ENCODE data around the gene LRIT2. TPM values are rescaled to one million over a fixed set of nuclear protein-coding genes. Genes with fewer than 3 reads are reported as not detected.

The LRIT2 gene
- total RNA-seq, 1 donor from 2014 or later = not detected

DNA sequence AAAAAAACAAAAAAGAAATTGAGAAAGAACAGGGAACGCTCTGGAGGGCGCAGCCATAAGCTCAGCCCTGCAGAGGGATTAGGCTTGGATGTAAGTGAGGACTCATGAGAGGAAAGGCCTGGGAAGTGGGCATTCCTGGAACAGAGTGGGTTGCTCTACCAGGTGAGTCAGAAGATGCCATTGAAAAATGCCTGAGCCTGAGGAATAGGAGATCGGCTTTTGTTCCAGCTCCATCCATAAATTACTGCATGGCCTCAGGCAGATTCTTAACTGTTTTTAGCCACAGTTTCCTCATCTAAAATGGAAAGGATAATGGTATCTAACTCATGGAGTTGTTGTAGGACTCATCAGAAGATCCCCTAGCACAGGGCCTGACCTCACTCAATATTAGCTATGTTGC, 18.4 kb upstream of the LRIT2 start:
- Histone ChIP-seq H3K9me3 (ENCODE audit: control insufficient read depth in 3 of 3, low read length in 3 of 3) (no peaks in the 10 kb centered on the region), H3K4me1 (ENCODE audit: control insufficient read depth in 3 of 3, insufficient read depth in 3 of 3, low read length in 3 of 3) (peaks cover 0 to 8% (median 5%) of the 10 kb centered on the region in 3 donors), H3K36me3 (ENCODE audit: control insufficient read depth in 3 of 3, insufficient read depth in 3 of 3, low read length in 3 of 3) (no peaks in the 10 kb centered on the region), H3K27ac (ENCODE audit: low read depth, low read length) (no peak overlapping the region), H3K27me3 (ENCODE audit: control insufficient read depth in 3 of 3, insufficient read depth in 3 of 3, low read length in 3 of 3) (peaks cover 3 to 13% (median 4%) of the 10 kb centered on the region in 3 donors), H3K9ac (ENCODE audit: low read depth in 1 of 3, low read length in 3 of 3) (no peak overlapping the region), H3K4me3 (ENCODE audit: low read length in 3 of 3) (no peak overlapping the region)

DNA sequence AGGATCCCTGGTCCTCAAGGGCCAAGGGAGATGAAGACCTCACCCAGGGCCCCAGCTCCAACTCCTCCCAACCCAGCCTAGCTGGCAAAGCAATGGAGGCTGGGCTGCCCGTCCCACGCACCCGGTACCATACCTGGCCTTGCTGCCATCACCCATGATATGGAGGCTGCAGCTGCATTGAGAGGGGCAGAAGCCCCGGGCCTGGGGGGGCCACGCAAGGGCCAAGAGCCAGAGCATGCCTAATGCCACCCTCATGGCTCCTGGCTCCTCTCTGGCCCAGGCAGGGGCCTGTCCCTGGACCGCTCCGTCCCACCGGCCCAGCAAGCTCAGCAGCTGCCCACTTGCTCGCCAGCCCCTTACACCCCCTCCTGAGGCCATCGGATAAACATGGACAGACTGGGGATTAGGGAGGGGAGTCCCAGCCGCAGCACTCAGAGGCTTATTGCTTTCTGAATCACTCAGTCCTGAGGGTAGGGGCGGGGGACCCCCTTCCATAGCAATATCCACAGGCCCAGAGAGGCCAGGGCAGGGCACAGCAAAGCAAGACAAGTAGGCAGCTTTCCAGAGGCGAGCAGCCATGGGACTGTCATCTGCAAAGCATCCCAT, 15.9 kb upstream of the LRIT2 start, which contains the start of gene LRIT1:
Gene LRIT1, minus strand, starts transcription at position 362 of the 606 bp plus-strand sequence. Its CDS starts 107 bp downstream, at position 255.
- Histone ChIP-seq H3K27ac (ENCODE audit: low read depth, low read length) (no peak within 1 kb of the TSS), H3K4me3 (ENCODE audit: low read length in 3 of 3) (no peak within 1 kb of the TSS), H3K9me3 (ENCODE audit: control insufficient read depth in 3 of 3, low read length in 3 of 3) (no peaks in the 10 kb centered on the region), H3K4me1 (ENCODE audit: control insufficient read depth in 3 of 3, insufficient read depth in 3 of 3, low read length in 3 of 3) (peaks cover 0 to 8% (median 5%) of the 10 kb centered on the region in 3 donors), H3K9ac (ENCODE audit: low read depth in 1 of 3, low read length in 3 of 3) (no peak within 1 kb of the TSS), H3K27me3 (ENCODE audit: control insufficient read depth in 3 of 3, insufficient read depth in 3 of 3, low read length in 3 of 3) (peaks cover 4 to 14% (median 9%) of the 10 kb centered on the region in 3 donors), H3K36me3 (ENCODE audit: control insufficient read depth in 3 of 3, insufficient read depth in 3 of 3, low read length in 3 of 3) (no peaks in the 10 kb centered on the region)

DNA sequence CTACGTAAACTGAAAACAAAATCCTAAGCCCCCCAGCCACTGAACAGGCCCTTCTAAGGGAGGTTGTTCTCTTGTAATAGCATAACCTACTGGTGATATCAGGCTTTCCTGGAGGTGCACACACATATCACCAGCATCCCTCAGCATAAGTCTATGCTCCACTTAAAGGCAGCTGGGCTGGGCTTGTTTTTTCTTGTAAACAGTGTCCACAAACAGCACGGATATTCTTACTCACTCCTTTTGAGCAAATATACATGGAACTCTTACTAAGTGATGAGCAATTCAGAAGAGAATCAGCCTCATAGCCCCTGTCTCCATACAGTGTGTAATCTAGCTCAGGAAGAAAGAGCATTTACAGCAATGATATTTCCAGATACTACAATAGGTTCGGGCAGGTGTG, 13.6 kb upstream of the LRIT2 start:
- no peaks in the 10 kb centered on the region for H3K4me1 ChIP-seq (ENCODE audit: control insufficient read depth in 3 of 3, insufficient read depth in 3 of 3, low read length in 3 of 3)
- no peaks in the 10 kb centered on the region for H3K9me3 ChIP-seq (ENCODE audit: control insufficient read depth in 3 of 3, low read length in 3 of 3)
- no peak overlapping the region for H3K9ac ChIP-seq (ENCODE audit: low read depth in 1 of 3, low read length in 3 of 3)
- H3K36me3 ChIP-seq (ENCODE audit: control insufficient read depth in 3 of 3, insufficient read depth in 3 of 3, low read length in 3 of 3) = no peaks in the 10 kb centered on the region
- no peak overlapping the region for H3K4me3 ChIP-seq (ENCODE audit: low read length in 3 of 3)
- H3K27me3 ChIP-seq (ENCODE audit: control insufficient read depth in 3 of 3, insufficient read depth in 3 of 3, low read length in 3 of 3) = peaks cover 0 to 11% (median 9%) of the 10 kb centered on the region in 3 donors
- H3K27ac ChIP-seq (ENCODE audit: low read depth, low read length) = no peak overlapping the region

DNA sequence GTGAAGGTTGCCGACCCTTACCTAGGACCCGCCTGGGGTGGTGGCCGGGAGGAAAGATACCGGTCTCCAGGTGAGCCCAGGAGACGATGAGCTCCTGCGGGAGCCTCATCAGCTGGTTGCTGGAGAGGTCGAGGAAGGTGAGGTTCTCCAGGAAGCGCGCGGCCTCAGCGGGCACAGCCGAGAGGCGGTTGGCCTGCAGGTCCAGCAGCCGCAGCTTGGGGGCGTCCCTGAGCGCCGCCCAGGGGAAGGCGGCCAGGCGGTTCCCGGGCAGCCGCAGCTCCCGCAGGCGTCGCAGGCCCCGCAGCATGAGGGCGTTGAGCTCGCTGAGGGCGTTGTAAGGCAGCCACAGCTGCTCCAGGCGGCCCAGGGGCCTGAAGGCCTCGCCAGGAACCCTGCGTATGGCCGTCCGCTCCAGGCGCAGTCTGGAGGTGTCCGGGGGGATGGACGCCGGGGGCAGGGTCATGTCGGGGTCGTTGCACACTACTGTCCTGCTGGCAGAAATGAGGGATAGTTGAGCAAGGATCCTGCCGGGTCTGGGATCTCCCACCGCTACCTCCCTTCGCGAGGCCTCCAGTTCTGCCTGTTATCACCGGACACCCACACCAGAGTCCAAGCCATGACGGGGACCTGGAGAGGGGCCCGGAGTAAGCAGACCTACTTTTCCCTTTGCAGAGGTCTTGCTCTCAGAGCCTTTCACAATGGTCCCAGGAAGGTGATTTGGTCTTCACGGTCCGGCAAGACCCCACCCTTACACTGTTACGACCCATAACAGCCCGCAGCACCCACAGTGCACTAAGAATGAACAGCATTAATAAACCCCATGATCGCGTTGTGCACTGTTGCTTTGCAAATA, 12.1 kb upstream of the LRIT2 start:
- Histone ChIP-seq H3K27me3 (ENCODE audit: control insufficient read depth in 3 of 3, insufficient read depth in 3 of 3, low read length in 3 of 3) (peaks cover 0 to 14% (median 10%) of the 10 kb centered on the region in 3 donors), H3K4me3 (ENCODE audit: low read length in 3 of 3) (no peak overlapping the region), H3K9me3 (ENCODE audit: control insufficient read depth in 3 of 3, low read length in 3 of 3) (no peaks in the 10 kb centered on the region), H3K9ac (ENCODE audit: low read depth in 1 of 3, low read length in 3 of 3) (no peak overlapping the region), H3K4me1 (ENCODE audit: control insufficient read depth in 3 of 3, insufficient read depth in 3 of 3, low read length in 3 of 3) (no peaks in the 10 kb centered on the region), H3K27ac (ENCODE audit: low read depth, low read length) (no peak overlapping the region), H3K36me3 (ENCODE audit: control insufficient read depth in 3 of 3, insufficient read depth in 3 of 3, low read length in 3 of 3) (no peaks in the 10 kb centered on the region)

DNA sequence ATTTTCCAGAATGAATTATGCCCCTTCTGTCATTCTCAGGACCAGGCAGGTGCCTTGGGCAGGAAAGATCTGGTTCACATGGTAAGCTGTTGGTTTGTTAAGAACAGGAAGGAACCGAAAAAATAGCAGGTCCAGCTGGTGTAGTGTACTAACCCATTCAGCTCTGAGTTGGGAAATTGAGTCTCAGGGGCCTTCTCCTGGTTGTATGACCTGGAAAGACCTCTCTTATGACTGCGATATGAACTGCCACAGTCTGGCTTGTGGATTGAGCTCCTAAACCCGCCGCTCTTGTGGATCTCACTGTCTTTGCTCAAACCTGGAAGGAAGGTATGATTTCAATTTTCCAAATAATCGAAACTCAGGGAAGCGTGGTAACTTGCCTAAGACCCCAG, 11.5 kb upstream of the LRIT2 start:
- Histone ChIP-seq H3K36me3 (ENCODE audit: control insufficient read depth in 3 of 3, insufficient read depth in 3 of 3, low read length in 3 of 3) (no peaks in the 10 kb centered on the region), H3K4me1 (ENCODE audit: control insufficient read depth in 3 of 3, insufficient read depth in 3 of 3, low read length in 3 of 3) (no peaks in the 10 kb centered on the region), H3K27ac (ENCODE audit: low read depth, low read length) (no peak overlapping the region), H3K9ac (ENCODE audit: low read depth in 1 of 3, low read length in 3 of 3) (no peak overlapping the region), H3K9me3 (ENCODE audit: control insufficient read depth in 3 of 3, low read length in 3 of 3) (no peaks in the 10 kb centered on the region), H3K4me3 (ENCODE audit: low read length in 3 of 3) (no peak overlapping the region), H3K27me3 (ENCODE audit: control insufficient read depth in 3 of 3, insufficient read depth in 3 of 3, low read length in 3 of 3) (peaks cover 0 to 18% (median 16%) of the 10 kb centered on the region in 3 donors)

DNA sequence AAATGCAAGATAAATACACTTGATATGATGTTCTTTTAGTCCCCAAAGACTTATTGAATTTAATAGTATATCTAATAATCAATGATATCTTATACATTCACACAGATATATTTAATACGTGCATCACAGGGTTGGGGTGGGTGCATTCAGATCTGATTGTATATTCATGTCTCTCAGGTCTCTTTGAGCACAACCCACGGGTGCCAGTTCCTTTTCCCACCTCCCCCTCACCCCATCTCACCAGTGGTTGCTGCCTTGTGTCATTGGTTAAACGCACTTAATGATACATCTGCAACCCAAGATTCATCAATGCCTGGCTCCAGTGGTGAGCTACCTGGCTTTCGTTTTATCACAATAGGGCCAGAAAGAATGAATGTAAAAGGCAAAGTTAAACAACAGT, 9.8 kb upstream of the LRIT2 start:
- Histone ChIP-seq H3K27me3 (ENCODE audit: control insufficient read depth in 3 of 3, insufficient read depth in 3 of 3, low read length in 3 of 3) (peaks cover 0 to 19% (median 16%) of the 10 kb centered on the region in 3 donors), H3K9ac (ENCODE audit: low read depth in 1 of 3, low read length in 3 of 3) (no peak overlapping the region), H3K27ac (ENCODE audit: low read depth, low read length) (no peak overlapping the region), H3K4me1 (ENCODE audit: control insufficient read depth in 3 of 3, insufficient read depth in 3 of 3, low read length in 3 of 3) (no peaks in the 10 kb centered on the region), H3K9me3 (ENCODE audit: control insufficient read depth in 3 of 3, low read length in 3 of 3) (no peaks in the 10 kb centered on the region), H3K4me3 (ENCODE audit: low read length in 3 of 3) (no peak overlapping the region), H3K36me3 (ENCODE audit: control insufficient read depth in 3 of 3, insufficient read depth in 3 of 3, low read length in 3 of 3) (no peaks in the 10 kb centered on the region)

DNA sequence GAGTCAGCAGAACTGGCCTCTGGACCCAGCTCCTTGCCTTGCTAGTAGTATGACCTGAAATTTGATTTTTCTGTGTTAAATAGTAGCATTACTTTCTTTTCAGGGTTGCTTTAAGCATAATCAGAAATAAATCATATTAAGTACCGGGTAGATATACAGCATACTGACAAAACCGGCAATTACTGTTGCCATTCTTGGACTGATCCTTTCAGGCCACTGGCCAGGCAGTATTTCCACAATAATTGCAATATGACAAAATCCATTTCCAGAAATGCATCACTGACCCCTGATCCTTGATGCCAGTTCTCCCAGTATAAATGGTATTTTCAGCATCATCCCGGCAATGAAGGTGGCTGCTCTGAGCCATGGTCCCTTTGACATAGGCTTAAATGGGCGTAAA, 9.1 kb upstream of the LRIT2 start:
- Histone ChIP-seq H3K9ac (ENCODE audit: low read depth in 1 of 3, low read length in 3 of 3) (no peak overlapping the region), H3K9me3 (ENCODE audit: control insufficient read depth in 3 of 3, low read length in 3 of 3) (no peaks in the 10 kb centered on the region), H3K27ac (ENCODE audit: low read depth, low read length) (no peak overlapping the region), H3K4me1 (ENCODE audit: control insufficient read depth in 3 of 3, insufficient read depth in 3 of 3, low read length in 3 of 3) (no peaks in the 10 kb centered on the region), H3K27me3 (ENCODE audit: control insufficient read depth in 3 of 3, insufficient read depth in 3 of 3, low read length in 3 of 3) (peaks cover 0 to 19% (median 16%) of the 10 kb centered on the region in 3 donors), H3K4me3 (ENCODE audit: low read length in 3 of 3) (no peak overlapping the region), H3K36me3 (ENCODE audit: control insufficient read depth in 3 of 3, insufficient read depth in 3 of 3, low read length in 3 of 3) (no peaks in the 10 kb centered on the region)

DNA sequence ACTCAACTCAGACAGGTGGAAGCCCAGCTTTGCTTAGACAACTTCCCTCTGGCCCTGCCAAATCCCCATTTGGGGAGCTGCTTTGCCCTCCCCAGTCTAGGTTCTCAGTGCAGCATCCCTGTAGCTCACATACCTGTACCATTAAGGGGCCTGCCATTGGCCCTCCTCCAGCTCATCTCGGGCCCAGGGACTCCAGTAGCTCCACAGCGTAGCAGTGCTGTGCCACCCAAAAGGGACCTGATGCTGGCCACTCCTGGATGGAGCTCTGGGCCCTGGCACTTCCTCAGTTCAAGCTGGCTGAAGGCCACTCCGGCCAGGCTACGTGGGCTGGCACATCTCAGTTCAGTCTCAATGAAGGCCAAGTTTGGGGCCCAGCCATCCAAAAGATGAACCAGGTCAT, 8.6 kb upstream of the LRIT2 start:
- no peak overlapping the region for H3K4me3 ChIP-seq (ENCODE audit: low read length in 3 of 3)
- H3K4me1 ChIP-seq (ENCODE audit: control insufficient read depth in 3 of 3, insufficient read depth in 3 of 3, low read length in 3 of 3) = no peaks in the 10 kb centered on the region
- H3K27ac ChIP-seq (ENCODE audit: low read depth, low read length) = no peak overlapping the region
- H3K27me3 ChIP-seq (ENCODE audit: control insufficient read depth in 3 of 3, insufficient read depth in 3 of 3, low read length in 3 of 3) = peaks cover 0 to 19% (median 16%) of the 10 kb centered on the region in 3 donors
- no peak overlapping the region for H3K9ac ChIP-seq (ENCODE audit: low read depth in 1 of 3, low read length in 3 of 3)
- no peaks in the 10 kb centered on the region for H3K36me3 ChIP-seq (ENCODE audit: control insufficient read depth in 3 of 3, insufficient read depth in 3 of 3, low read length in 3 of 3)
- no peaks in the 10 kb centered on the region for H3K9me3 ChIP-seq (ENCODE audit: control insufficient read depth in 3 of 3, low read length in 3 of 3)

DNA sequence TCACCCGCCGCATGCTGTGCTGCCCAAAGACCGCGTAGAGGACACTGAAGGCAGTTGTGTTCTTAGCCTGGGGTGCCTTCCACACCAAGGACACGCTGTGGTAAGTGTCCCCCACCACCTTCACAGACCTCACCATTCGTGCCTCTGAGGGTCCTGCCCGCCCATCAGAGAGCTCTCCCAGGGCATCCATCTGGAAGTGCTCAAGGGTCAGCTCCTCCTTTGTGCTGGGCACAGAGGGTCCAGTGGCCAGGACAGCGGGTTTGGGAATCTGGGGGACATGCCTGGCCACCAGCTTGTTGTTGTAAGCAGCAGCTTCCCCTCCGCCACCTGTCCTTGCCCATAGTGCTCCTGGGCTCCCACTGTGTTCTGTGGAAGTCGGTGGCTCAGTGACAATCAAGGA, 7.0 kb upstream of the LRIT2 start:
- H3K27me3 ChIP-seq (ENCODE audit: control insufficient read depth in 3 of 3, insufficient read depth in 3 of 3, low read length in 3 of 3) = peaks cover 0 to 14% (median 13%) of the 10 kb centered on the region in 3 donors
- no peak overlapping the region for H3K9ac ChIP-seq (ENCODE audit: low read depth in 1 of 3, low read length in 3 of 3)
- H3K4me1 ChIP-seq (ENCODE audit: control insufficient read depth in 3 of 3, insufficient read depth in 3 of 3, low read length in 3 of 3) = no peaks in the 10 kb centered on the region
- H3K36me3 ChIP-seq (ENCODE audit: control insufficient read depth in 3 of 3, insufficient read depth in 3 of 3, low read length in 3 of 3) = no peaks in the 10 kb centered on the region
- H3K4me3 ChIP-seq (ENCODE audit: low read length in 3 of 3) = no peak overlapping the region
- H3K27ac ChIP-seq (ENCODE audit: low read depth, low read length) = no peak overlapping the region
- H3K9me3 ChIP-seq (ENCODE audit: control insufficient read depth in 3 of 3, low read length in 3 of 3) = no peaks in the 10 kb centered on the region

DNA sequence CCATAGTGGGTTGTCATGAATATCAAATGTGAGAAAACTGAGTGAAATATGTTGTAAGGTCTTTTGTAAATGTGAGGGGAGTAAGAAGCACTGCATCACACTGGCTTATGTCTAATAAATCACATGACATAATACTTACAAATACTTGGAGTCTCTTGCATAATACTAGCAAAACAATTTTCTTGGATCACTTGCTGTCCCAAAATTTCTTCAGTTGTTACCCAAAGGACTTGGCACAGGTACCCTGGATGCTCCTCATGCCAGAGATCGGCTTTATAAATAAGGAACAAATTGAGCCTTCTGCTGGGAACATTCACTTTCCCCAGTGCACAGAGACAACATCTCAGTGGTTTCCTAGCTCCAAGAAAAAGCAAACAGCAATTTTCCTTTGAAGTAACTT, 5.0 kb upstream of the LRIT2 start:
- H3K9ac ChIP-seq (ENCODE audit: low read depth in 1 of 3, low read length in 3 of 3) = no peak overlapping the region
- H3K9me3 ChIP-seq (ENCODE audit: control insufficient read depth in 3 of 3, low read length in 3 of 3) = no peaks in the 10 kb centered on the region
- H3K27ac ChIP-seq (ENCODE audit: low read depth, low read length) = no peak overlapping the region
- no peaks in the 10 kb centered on the region for H3K4me1 ChIP-seq (ENCODE audit: control insufficient read depth in 3 of 3, insufficient read depth in 3 of 3, low read length in 3 of 3)
- peaks cover 0 to 8% (median 7%) of the 10 kb centered on the region in 3 donors for H3K27me3 ChIP-seq (ENCODE audit: control insufficient read depth in 3 of 3, insufficient read depth in 3 of 3, low read length in 3 of 3)
- H3K4me3 ChIP-seq (ENCODE audit: low read length in 3 of 3) = no peak overlapping the region
- H3K36me3 ChIP-seq (ENCODE audit: control insufficient read depth in 3 of 3, insufficient read depth in 3 of 3, low read length in 3 of 3) = no peaks in the 10 kb centered on the region
